HG03159 (cell line): ENCODE results near the gene PTH1R.

ENCODE experiments used
- ATAC-seq: cut with Tn5 transposase; IDR thresholded peaks from one replicate; pipeline ENCODE4 v1.9.1; 2021; ENCODE audit warnings: mild to moderate bottlenecking, moderate library complexity; ENCODE audit not compliant: unreplicated experiment

The PTH1R gene

GRCh38 chr3:46863261-46863782, 14.2 kb upstream of the PTH1R start, which contains the start of gene MYL3:
MYL3 (minus strand) TSS chr3:46863444; CDS start chr3:46863390, 54 bp downstream.
- ATAC-seq = no peak

GRCh38 chr3:46864061-46864881, 13.2 kb upstream of the PTH1R start:
- ATAC-seq = no peak

DNA sequence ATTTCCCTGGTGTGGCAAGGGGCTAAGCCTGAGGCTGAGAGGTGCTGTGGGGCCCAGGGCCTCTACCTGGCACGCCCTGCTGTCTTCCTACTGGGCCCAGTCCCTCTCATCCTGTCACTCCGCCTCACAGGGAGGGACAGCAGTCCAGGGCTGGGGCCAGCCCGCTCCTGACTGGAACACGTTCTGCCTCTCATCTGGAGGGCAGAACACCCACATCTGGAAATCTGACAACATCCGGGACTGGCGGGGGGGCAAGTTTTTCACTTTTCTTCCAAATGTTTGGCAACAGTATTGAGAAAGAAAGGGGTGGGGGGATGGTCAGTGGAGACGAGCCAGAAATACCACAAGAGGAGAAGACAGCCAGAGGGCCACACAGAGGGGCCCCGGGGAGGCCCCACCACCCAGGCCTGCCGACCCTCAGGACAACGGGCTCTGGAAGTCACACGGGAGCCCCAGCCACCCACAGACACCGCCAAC, 12.5 kb upstream of the PTH1R start:
- ATAC-seq = no peak

GRCh38 chr3:46865546-46865945, 12.0 kb upstream of the PTH1R start:
- ATAC-seq = no peak

GRCh38 chr3:46866032-46866595, 11.4 kb upstream of the PTH1R start:
- no peak for ATAC-seq

- ATAC-seq = no peak
These were observed 10.6 kb upstream of the PTH1R start for GRCh38 chr3:46866720-46867549.

DNA sequence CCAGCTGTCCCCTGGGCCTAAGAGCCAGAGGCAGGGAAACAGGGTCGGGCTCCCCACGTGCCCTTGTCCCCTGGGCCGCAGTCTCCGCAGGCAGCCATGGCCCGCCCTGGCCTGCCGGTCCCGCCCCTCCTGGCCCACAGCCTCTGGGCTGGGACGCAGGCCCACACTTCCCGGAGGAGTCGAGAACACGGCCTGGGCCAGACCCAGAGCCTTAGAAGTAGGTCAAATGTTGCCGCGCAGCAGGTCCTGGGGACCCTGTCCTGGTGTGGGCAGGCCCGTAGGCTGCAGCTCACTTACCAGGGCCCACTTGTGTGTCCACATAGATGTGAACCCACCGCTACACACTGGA, 10.0 kb upstream of the PTH1R start:
- no peak for ATAC-seq

DNA sequence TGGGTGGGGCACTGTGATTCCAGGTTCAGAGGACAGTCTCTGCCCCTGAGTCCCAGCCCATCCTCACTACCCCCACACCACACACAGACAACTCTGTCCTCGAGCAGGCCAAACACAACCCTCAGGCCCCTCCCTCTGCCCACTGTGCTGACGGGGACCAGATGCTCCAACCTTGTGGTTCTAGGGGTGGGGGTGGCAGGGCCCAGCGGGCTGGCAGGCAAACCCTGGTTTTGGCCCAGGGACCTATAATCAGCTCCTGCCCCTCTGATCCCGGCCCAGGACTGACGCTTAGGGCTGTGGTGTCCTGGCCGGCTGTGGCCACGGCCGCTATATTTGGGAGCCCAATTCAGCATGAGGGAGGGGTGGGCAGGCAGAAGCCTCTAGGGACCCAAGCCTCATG, 9.2 kb upstream of the PTH1R start:
- ATAC-seq = no peak

DNA sequence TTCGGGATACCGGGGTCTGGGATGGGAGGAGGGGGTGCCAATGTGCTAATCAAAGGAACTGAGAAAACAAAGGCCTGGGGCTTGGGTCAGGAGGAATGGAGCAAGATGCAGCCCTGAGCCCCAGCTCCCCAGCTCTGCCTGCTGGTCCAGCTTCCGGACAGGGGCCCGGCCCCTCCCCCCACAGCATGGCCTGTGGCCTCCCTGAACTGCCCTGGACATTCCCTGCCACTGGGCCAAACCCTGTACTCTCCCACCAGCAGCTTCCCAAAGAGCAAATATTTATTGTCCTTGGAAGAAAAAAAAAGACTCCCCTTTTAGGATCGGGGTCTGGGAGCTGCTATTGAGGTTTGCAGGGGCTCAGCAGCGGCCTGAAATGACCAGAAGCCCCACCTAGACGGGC, 8.6 kb upstream of the PTH1R start:
- no peak for ATAC-seq

GRCh38 chr3:46869440-46869839, 8.1 kb upstream of the PTH1R start:
- no peak for ATAC-seq

GRCh38 chr3:46870651-46871050, 6.9 kb upstream of the PTH1R start:
- no peak for ATAC-seq

DNA sequence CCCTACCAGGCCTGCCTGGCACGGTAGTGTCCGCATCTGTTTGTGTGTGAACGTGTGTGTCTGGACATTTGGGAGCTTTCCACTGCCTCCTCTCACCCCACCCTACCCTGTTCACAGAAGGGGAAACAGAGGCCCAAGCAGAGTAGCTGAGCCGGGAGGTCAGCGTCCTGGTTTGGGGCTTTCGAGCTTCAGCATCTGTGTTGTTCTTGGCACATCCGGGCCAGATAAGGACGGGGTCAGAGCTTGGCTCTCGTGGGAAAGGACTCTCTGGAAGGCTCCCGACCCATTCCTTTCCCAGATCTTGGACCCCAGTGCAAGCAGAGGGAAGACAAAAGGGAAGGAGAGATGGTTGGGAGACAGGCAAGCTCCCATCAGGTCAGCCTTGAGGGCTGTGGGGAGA, 6.3 kb upstream of the PTH1R start:
- no peak for ATAC-seq

- no peak for ATAC-seq
These were observed 4.0 kb upstream of the PTH1R start for GRCh38 chr3:46873521-46873920.

- no peak for ATAC-seq
These were observed 3.1 kb upstream of the PTH1R start for GRCh38 chr3:46874430-46874829.

GRCh38 chr3:46875560-46875959, 2.0 kb upstream of the PTH1R start:
- no peak for ATAC-seq

DNA sequence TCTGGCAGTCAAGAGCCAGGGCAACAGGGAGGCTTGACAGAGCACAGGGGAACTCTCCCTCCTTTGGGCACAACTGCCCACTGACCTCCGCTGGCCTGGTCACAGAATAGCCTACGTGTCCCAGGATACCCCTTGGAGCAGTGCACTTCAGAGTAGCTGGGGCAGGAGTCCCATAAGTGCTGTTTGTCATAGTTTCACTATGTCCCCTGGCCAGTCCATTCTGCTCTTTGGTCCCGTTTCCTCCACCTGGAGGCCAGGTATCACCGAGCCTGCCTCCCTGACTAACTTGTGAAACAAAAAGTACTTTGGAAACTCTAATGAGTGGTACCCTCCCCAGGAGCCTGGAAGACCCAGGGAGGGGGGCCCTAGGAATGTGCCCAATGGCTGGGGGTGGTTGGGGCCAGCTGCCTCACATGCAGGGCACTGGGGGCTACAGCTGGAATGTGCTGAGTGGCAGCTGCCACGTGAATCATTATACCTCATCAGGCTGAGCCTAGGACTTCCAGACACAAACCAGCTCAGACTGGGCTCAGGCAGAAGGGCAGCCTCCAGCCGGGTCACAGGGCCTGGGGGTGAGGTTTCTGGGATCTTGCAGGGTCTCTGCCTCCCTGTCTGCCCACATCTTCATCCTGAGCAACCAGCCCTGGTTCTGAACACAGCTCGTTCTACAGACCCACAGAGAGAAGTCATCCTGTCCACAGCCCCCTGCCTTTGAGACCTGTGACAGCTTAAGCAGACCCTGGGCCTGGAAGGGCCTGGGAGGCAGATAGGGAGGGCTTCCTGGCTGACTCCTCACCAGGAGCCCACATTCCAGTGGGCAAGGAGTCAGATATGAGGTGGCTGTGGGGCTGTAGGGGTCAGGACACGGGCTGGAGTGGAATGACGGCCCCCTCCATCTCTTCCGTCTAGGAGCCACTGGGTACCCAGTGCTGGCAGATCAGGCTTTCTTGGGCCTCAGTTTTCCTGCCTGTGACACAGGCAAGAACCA, 914 bp upstream of the PTH1R start:
- ATAC-seq = no peak

DNA sequence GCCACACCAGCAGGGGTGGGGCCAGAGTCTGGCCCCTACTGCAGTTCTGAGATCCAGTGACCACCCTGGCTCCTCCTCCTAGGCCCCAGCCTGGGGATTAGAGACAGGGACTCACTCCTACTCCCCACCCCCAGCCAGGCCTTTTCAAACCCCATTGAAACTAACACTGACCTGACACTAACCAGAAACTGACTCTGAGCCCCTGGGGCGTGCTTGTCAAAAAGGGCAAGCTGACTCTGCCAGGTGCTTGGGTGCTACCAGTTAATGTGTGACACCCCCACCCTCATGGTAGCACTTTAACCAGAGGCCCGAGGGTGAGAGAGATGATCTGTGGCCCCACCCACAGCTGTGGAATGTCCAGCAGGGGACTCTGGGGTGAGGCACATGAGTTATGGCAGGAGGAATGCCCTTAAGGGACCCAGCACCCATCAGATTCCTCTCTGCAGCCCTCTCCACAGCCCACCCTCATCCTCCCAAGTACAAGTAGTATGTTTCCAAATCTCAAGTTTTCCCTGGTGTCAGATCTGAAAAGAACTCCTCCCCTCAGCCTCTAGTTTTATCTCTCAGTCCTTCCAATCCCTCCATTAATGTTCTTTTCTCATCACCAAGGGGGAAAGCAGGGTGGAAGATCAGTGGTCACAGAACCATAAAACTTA, 1.4 kb downstream of the PTH1R start:
- ATAC-seq = no peak

GRCh38 chr3:46880884-46881595, 3.5 kb downstream of the PTH1R start:
- no peak for ATAC-seq
